MV-4-11 (cell line): Measurements from ENCODE around the gene AP1S3.
A peak's percentile ranks its signal among the peaks of the same experiment; 100 is the strongest.
"Not testable (repeated sequence)": the region's sequence is repeated elsewhere in the genome, so short reads cannot be mapped to it uniquely, and the experiment has no call there.

Experiments
- DNase-seq: peaks from one replicate; lab custom pipeline; 2025; lab: John Stamatoyannopoulos, UW

The AP1S3 gene

GRCh38 chr2:223801736-223802135 is 35.6 kb downstream of the AP1S3 start:
- DNase-seq, result no peak

DNA sequence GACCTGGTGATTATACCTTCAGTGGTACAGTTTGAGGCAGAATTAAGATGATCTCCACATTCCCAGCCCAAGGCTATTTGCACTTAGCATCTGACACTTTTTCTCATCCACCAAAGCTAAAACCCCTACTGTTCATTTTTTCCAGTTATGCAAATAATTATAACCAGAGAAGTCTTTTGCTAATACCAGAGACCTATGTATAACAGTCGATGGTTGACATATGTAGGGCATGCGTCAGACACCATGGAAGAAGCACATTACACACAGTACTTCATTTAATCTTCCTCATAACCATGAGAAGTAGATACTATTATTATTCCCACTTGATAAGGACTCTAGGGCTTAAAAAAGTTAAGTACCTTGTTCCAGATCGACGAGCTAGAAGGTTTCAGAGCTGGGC is 36.5 kb downstream of the AP1S3 start:
- DNase-seq, result no peak

DNA sequence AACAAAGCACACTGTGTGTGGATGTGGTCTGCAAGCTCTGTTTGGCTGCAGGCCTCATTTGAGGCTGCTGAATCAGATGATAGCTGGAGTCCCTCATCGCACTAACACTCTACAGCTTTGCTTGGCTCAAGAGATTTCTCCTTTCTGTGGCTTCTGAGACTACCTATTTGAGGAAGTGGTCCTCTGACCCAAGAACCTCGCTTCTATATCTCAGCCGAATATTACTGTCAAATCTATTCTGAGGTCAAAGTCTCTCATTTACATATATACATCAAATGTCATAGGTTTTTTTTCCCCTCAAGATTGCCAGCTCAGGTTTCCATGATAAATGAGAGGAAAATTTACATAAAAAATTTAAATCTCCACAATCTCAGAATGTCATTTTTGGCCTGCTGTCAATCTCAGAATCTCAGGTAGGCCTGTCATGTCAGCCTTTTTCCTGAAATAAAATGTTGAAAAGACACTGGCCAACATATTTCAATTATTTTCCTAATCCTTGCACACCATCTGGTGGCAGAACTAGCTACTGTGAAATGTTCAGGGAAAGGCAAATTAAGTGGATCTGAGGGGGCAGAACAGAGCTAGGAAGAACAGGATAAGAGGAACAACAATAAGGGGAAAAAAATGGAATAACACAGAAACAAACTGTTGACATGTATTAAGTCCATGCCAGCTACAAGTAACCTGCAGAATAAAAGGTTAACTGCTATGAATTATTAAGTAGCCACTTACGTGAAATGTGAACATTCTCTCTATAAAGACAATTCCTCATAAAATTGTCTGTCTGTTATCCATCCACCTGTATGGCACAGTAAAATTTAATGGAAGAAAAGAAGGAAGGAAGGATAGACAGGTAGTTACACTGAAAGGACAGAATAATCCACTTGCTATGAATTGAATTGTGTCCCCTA is 39.3 kb downstream of the AP1S3 start:
- DNase-seq, result peak; percentile 87

GRCh38 chr2:223797037-223797436 is 40.3 kb downstream of the AP1S3 start:
- DNase-seq, result no peak

GRCh38 chr2:223789423-223789822 is 48.0 kb downstream of the AP1S3 start:
- no peak for DNase-seq

GRCh38 chr2:223788826-223789225 is 48.6 kb downstream of the AP1S3 start:
- DNase-seq, result no peak

GRCh38 chr2:223788106-223788505 is 49.3 kb downstream of the AP1S3 start:
- DNase-seq, result not testable (repeated sequence)

GRCh38 chr2:223787358-223787757 is 50.0 kb downstream of the AP1S3 start:
- no peak for DNase-seq

DNA sequence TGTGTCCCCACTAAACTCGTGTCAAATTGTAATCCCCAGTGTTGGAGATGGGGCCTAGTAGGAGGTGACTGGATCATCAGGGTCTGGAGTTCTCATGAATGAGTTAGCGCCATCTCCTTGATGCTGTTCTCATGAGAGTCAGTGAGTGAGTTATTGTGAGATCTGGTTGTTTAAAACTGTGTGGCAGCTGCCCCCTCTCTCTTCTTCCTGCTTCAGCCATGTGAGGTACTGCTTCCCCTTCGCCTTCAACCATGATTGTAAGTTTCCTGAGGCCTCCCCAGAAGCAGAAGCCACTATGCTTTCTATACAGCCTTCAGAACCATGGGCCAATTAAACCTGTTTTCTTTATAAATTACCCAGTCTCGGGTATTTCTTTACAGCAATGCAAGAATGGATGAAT is 50.4 kb downstream of the AP1S3 start:
- DNase-seq, result peak; percentile 19

GRCh38 chr2:223786236-223786635 is 51.1 kb downstream of the AP1S3 start:
- no peak for DNase-seq

DNA sequence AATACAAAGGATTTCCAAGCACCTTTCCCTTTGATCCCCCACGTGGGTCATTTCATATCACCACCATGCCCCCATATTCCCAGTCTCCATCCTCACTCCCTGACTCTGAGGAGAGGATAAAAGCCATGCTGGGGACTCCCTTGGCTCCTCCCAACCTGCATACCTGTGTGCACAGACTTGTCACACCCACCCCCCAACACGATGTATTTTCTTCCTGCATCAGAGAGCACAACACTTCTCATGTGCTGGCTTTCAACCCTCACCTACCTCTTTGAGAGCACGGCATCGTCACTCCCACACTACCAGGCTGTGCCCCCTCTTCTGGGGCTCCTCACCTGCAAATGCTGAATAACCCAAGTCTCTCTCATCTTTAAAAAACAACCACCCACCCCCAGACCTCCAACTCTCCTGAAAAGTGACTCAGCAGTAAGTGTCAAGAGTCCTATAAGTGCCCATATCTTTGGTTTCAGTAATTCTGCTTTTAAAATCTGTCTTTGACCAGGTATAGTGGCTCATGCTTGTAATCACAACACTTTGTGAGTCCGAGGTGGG is 53.1 kb downstream of the AP1S3 start:
- DNase-seq, result no peak

GRCh38 chr2:223782629-223783028 is 54.8 kb downstream of the AP1S3 start:
- no peak for DNase-seq

DNA sequence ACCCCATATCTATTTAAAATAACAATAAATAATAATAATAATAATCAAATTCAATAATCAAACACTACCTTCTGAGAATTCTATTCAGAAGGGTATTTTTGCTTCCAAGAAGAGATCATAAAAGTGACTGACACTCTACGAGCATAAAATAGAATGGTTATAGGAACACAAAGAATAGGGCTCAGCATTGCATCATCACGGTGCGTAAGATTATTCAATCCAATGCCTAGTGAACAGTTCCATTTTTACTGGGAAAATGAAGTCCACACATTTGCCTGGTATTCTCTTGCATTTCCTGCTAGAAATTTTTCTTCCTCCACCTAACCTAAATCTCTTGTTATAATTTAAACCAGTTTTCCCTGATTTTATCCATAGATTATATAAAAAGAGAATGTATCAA is 55.8 kb downstream of the AP1S3 start:
- DNase-seq, result no peak

DNA sequence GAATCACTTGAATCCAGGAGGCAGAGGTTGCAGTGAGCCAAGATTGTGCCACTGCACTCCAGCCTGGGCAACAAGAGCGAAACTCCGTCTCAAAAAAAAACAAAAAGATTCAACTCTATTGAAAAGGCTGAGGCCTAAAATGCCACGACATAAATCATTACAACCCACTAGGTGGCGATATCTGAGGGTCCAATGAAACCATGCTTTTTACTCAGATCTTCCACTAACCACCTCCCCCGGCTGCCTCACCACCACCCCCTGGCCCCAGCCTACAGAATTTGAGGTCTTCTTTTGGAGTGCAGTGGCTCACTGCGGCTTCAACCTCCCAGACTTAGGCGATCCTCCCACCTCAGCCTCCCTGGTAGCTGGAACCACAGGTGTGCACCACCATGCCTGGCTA is 57.5 kb downstream of the AP1S3 start:
- DNase-seq, result peak; percentile 73

DNA sequence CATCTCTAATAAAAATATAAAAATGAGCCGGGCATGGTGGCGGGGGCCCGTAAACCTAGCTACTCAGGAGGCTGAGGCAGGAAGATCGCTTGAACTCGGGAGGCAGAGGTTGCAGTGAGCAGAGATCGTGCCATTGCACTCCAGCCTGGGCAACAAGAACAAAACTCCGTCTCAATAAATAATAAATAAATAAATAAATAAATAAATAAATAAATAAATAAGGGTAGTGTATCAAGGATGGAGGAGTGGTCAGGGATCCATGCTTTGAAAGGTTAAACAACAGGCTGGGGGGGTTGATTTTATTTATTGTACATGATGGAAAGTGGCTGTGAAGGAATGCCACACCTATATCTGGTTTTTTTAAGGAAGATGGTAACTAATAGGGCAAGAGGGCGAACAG is 63.2 kb downstream of the AP1S3 start:
- DNase-seq, result no peak

DNA sequence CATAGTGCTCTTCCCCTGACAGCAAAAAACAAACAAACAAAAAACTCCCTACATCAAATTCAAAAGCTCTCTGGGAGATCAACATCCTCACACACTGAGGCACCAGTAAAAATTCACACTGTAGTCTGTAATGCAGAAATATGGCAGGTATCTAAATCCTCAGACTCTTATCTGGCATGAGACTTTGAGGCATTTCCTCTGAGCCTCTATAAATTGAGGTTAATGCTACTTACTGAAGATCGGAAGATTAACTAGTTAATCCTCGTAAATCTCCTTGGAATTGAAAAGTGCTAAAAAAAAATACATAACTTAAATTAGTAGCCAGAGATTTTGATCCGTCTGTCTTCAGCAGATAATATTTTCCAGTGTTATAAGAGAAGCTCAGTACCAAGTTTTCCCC is 65.0 kb downstream of the AP1S3 start:
- no peak for DNase-seq

- no peak for DNase-seq
These were observed 65.9 kb downstream of the AP1S3 start for GRCh38 chr2:223771475-223771874.

DNA sequence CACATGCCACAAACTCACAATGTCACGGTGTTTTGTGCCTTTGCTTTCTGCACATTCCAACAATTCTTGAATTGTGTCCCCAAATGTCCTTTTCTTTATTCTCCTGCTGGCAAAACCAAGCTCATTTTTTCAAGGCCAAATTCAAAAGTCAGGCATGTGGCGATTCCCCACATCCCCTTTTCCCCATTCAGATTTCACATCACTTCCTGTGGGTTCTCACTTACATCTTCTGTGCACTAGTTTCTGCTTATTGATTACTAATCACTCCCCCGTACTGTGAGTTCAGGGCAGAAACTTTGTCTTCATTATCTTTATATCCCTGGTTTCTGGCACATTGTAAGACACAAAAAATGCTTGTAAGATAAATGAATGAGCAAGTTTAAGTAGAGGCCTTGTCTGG is 69.2 kb downstream of the AP1S3 start:
- peak; percentile 74 for DNase-seq

DNA sequence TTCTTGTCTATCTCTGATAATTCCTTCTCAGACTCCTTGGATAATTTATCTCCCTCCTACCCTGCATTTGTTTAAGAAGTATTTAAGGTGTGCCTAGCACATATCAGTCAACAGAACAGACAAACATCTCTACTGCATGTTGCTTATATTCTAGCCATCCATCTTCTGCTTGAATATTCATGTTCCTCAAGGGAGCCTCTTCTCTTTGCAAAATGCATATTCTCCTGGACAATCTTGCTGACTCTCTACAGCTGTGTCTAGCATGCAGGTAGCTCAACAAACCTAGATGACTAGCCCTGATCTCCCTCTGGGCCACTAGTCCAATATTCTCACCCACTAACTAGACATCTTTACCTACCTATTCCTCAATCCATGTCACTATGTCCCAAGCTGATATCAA is 70.0 kb downstream of the AP1S3 start:
- DNase-seq, result no peak

DNA sequence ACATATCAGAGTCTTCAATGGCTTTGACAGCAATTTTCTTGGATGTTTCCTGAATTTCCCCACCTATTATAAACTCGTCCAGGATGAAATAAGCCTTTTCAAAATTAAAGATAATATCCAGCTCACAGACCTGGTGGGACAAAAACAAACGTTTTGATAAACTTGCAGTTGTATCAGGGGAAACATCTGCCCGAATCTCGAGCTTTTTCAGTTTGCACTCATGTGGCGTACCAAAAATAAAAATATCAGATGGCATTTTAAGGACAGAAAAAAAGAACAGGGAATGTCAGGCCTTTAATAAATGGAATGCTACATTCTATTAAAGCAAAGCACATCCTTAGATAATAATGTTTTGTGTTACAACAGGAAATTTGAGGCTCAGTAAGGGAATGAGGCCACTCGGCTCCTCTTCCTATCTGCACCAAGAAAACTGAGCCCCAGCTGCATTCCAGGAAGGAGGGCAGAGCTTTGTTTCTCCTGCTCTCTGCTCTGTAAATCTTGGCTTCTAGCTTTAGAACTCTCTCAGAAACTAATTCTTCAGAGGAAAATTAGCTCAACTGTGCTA is 72.1 kb downstream of the AP1S3 start:
- no peak for DNase-seq

DNA sequence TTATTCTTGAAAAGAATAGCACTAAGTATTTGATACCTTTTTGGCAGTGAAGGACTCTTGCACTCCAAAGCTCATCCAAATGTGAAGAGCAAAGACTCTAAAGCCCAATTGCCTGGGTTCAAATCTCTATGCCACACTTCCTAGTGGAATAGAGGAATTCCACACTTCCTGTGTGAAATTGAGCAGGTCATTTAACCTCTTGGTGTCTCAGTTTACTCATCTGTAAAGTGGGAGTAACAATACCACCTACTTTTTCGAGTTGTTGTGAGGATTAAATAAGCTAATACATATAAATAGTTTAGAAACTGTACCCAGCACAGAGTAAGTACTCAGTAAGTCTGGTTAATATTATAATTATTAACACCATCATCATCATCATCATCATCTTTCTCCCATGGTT is 72.6 kb downstream of the AP1S3 start:
- DNase-seq, result no peak

- DNase-seq, result no peak
These were observed 74.5 kb downstream of the AP1S3 start for GRCh38 chr2:223762853-223763252.

- DNase-seq, result not testable (repeated sequence)
These were observed 75.6 kb downstream of the AP1S3 start for GRCh38 chr2:223761746-223762145.
